Kidney epithelial cell (primary cell): ENCODE results near the gene PPP1R2C. TPM values are rescaled to one million over a fixed set of nuclear protein-coding genes. Genes with fewer than 3 reads are reported as not detected.

ENCODE experiments used
- DNase-seq: peaks from one replicate; pipeline ENCODE4 v3.0.0-alpha.2; 2010; ENCODE audit warnings: low read depth
- H3K27me3 ChIP-seq: 2 replicates; pipeline ENCODE4 v1.6.0; 2011; ENCODE audit warnings: low read length; ENCODE audit not compliant: control insufficient read depth, insufficient read depth
- H3K36me3 ChIP-seq: 2 replicates; pipeline ENCODE4 v1.5.1; 2011; ENCODE audit warnings: low read length; ENCODE audit not compliant: control insufficient read depth, insufficient read depth
- H3K4me3 ChIP-seq: 2 replicates; pipeline ENCODE4 v1.5.1; 2011; ENCODE audit warnings: low read depth, mild to moderate bottlenecking, control low read depth, low read length
- total RNA-seq: library from RNA; depleted of rRNA; stranded (reverse); fragments of >200 nt; gene quantifications from 2 replicates; pipeline ENCODE4 v1.2.3, GENCODE V29; 2015
- TF ChIP-seq, protein P1 (sequence below): IDR thresholded peaks from 2 replicates; pipeline ENCODE4 v1.5.1; 2011; ENCODE audit warnings: mild to moderate bottlenecking, moderate library complexity, low read length, control low read depth, inconsistent platforms; ENCODE audit not compliant: insufficient read depth, poor library complexity, severe bottlenecking

PPP1R2C gene
- total RNA-seq, 1 donor from 2014 or later = not detected

DNA sequence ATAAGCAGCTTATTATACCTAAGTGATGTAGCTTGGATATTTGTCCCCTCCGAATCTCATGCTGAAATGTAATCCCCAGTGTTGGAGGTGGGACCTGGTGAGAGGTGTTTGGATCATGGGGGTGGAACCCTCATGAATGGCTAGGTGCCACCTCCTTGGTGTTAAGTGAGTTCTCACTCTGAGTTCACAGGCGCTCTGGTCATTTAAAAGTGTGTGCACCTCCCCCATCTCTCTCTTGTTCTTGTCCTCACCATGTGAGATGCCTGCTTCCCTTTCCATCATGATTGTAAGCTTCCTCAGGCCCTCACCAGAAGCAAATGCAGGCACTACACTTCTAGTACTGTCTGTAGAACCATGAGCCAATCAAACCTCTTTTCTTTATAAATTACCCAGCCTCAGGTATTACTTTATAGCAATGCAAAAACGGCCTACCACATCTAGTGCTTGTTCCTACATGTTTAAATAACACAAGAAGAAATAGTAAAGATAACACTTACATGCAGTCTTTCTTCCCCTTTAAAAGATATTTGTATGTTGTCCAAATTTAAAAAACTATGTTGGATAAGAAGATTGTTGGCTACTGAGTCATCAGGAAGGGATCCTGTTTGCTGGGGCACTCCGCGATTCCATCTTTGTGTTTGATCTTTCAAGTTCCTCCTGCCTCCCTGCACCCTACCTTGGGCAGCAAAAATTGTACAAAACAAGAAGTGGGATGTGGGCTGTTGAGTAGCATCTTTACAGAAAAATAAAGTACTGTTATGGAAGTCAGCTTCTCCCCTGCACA is 29.7 kb downstream of the PPP1R2C start:
- Histone ChIP-seq H3K27me3 (no peaks in the 10 kb centered on the region), H3K4me3 (no peak overlapping the region), H3K36me3 (no peaks in the 10 kb centered on the region)
- DNase-seq = no peak
- TF ChIP-seq, protein P1, sequence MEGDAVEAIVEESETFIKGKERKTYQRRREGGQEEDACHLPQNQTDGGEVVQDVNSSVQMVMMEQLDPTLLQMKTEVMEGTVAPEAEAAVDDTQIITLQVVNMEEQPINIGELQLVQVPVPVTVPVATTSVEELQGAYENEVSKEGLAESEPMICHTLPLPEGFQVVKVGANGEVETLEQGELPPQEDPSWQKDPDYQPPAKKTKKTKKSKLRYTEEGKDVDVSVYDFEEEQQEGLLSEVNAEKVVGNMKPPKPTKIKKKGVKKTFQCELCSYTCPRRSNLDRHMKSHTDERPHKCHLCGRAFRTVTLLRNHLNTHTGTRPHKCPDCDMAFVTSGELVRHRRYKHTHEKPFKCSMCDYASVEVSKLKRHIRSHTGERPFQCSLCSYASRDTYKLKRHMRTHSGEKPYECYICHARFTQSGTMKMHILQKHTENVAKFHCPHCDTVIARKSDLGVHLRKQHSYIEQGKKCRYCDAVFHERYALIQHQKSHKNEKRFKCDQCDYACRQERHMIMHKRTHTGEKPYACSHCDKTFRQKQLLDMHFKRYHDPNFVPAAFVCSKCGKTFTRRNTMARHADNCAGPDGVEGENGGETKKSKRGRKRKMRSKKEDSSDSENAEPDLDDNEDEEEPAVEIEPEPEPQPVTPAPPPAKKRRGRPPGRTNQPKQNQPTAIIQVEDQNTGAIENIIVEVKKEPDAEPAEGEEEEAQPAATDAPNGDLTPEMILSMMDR = no peak

DNA sequence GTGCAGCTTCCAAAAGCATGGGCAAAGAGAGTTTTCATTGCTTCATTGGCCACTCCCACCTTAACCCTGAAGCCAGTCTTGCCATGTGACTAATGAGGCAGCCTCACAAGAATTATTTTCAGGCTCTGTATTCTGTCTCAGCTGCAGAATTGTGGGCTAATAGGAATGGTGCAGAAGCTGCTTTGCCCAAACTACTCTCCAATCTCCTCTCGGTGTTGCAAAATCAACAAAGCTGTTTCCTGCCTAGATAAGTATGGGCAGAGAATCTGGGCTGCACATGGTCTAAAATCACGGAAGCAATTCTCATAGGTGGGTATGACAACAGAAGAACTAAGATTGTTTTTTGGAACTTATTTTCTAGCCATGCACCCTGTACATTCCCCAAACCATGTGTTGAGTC is 31.4 kb downstream of the PPP1R2C start:
- no peak for DNase-seq
- Histone ChIP-seq H3K27me3 (no peaks in the 10 kb centered on the region), H3K36me3 (no peaks in the 10 kb centered on the region), H3K4me3 (no peak overlapping the region)
- TF ChIP-seq, protein P1 = no peak

DNA sequence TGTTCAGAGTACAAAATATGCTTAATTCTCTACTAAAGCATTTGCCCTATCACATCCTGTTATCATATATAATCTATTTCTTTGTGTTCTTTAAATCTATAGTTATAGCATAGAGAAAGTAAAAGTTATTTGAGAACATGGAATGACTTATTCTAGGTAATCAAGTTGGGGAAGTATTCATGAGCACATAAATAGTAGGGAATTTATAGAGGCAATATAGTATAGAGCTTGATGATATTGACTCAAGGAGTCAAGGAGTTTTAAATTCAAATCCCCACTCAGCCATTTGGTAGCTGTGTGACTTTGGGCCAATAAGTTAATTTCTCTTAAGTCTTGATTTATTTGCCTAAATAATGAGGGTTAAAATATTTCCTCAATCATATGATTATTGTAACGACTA is 37.5 kb downstream of the PPP1R2C start:
- Histone ChIP-seq H3K4me3 (no peak overlapping the region), H3K27me3 (no peaks in the 10 kb centered on the region), H3K36me3 (no peaks in the 10 kb centered on the region)
- DNase-seq = no peak
- TF ChIP-seq, protein P1 = no peak

DNA sequence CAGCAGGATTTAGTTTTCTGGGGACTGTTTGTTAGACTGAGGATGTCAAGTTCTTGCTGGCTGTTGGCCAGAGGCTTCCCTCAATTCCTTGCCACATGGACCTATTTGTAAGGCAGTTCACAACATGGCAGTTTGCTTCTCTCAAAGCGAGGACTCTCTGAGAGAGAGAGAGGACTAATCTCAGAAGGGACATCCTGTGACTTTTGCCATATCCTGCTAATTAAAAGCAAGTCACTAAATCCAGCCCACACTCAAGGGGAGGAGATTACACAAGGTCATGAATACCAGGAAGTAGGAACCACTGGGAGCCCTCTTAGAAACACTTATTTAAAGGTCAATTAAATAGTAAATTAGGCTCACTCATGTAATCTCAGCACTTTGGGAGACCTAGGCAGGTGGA is 38.2 kb downstream of the PPP1R2C start:
- TF ChIP-seq, protein P1 = no peak
- Histone ChIP-seq H3K4me3 (no peak overlapping the region), H3K27me3 (no peaks in the 10 kb centered on the region), H3K36me3 (no peaks in the 10 kb centered on the region)
- no peak for DNase-seq

DNA sequence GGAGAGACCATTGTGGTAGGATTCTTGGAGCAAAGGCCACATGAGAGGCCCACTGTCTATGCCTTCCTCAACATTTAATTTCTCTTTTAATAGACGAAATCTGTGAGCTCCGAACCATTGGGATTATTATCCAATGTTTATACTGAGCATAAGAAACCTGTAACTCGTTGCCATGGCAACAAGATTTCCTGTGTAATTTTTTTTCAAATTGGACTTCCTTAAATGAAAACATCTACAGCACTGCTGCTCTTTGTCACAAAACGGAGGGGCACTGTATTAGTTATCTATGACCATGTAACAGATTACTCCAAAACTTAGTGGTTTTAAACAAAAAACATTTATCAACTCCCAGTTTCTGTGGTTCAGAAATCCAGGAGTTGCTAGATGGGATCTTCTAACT is 38.7 kb downstream of the PPP1R2C start:
- TF ChIP-seq, protein P1 = no peak
- no peaks in the 10 kb centered on the region for H3K36me3 ChIP-seq

DNA sequence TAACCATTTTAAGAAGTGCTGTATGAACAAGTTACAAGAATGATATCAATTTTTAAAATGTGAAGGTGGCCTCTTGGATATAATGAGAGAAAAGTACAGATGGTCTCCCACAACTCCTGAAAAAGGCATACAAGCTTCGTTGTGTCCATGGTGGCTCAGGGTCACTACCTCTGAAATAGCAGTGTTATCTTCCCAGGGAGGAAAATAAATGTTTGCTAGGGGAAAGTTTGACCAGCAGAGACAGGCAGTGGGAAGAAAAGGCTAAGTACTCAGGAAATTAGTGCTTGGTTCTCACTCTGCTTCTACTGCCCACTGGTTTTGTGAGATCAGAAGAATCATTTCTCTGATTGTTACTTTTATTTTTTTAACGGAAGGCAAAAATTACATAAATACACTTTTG is 39.4 kb downstream of the PPP1R2C start:
- Histone ChIP-seq H3K27me3 (no peaks in the 10 kb centered on the region), H3K4me3 (no peak overlapping the region), H3K36me3 (no peaks in the 10 kb centered on the region)
- DNase-seq = no peak
- TF ChIP-seq, protein P1 = no peak

More for the DNA sequence above, 38.7 kb downstream of the PPP1R2C start:
- DNase-seq = no peak
- Histone ChIP-seq H3K27me3 (no peaks in the 10 kb centered on the region), H3K4me3 (no peak overlapping the region)
